ENCODE data around the gene UGT1A8.

The UGT1A8 gene

DNA sequence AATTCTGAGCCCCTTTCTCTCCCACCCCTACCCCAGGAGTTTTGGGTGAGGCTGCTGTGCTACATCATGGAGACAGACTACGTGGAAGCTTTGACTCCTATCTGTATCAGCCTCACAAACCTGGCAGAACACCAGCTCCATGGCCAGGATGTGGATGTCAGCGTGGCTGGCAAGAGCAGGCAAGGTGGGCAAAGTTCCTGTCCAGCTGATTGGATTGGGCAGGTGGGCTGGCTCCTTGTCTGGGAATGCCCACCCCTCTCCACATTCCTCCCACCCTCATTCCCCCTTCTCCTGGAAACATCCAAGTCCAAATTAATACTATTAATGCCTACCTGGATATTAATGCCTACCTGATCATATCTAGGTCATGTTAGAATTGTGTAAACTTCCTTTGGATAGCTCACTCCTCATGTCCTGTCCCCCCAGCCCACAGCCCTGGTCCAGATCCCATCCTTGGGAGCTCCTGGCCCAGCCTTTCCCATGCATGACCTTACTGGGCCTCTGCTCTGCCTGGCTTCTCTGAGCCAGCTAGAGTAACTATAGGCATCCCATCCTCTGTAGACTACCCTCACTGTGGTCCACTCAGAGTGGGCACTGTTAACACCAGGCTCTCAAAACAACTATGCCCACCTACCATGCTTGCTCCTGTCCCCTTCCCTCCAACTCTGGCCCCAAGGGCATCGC lies 184.8 kb downstream of the UGT1A8 start:
- no peak for DNase-seq (ENCODE audit: low read depth)

DNA sequence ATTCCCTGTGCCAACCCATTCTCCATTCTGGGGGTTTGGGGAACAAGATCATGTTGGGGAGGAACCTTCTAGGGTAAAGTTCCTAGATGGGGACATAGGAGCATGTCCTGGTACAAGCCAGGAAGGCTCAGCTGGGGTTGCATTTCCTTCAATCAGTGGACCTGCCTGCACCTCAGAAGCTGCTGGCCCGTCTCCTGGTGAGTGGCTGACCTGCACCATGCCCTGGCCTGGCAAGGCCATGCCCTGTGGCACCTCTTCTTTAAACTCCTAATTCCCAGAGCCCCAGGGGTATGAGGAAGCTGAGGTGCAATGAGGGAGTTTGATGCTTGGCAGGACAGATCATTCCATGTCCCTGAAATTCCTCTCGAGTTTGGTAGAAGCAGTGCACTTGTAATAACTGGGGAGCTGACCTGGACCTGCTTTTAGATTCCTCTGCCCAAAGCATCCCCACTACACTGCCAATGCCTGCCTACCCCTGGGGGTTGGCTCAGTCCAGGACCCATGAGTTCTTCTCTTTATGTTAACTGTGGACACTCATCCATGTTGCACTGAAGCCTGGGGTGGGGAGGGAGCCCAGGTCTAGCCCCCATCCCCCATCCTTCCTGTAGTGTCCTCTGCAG lies 186.0 kb downstream of the UGT1A8 start:
- no peak for DNase-seq (ENCODE audit: low read depth)

DNA sequence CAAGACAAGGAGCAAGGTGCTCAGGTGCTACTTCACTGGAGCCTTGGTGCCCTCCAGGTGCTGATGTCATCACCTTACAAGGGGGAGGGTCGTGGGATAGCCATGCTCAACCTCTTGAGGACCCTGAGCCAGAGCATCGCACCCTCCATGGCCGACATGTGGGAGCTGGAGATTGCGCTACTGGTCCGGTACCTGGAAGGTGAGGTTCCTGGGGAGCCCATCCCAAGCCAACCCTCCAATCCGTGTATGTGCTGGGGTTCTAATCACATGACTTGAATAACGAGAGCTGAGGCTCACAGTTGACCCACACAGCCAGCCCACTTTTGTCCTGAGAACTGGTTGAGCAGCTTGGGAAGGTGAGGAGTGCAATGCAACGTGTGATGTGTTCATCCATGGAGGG lies 186.6 kb downstream of the UGT1A8 start:
- DNase-seq (ENCODE audit: low read depth): no peak

DNA sequence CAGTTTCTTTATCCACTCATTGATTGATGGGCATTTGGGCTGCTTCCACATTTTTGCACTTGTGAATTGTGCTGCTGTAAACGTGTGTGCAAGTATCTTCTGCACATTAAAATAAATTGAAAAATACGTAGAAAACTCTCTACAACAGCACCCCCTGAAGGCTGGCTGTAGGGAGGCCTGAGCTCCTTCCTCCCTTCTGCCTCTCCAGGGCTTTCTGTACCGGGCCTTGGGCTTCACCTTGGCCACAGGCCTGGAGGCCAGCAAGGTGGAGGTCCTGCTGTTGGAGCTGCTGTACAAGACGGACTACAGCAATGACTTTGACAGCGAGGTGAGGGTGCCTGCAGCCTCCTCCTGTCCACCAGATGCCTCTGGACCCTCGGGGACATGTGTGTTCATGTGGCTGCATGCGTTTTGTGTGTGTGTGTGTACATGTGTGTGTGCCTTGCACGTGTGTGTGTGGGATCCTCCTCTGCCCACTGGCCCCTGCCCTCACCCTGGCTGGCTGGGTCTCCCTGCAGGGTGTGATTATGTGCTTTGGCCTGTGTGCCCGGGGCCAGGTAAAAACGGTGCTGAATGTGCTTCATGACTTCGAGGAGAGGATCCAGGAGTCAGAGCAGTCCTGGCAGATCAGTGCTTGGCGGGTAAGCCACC lies 189.9 kb downstream of the UGT1A8 start:
- no peak for DNase-seq (ENCODE audit: low read depth)

GRCh38 chr2:233807966-233808935 lies 190.8 kb downstream of the UGT1A8 start:
- no peak for DNase-seq (ENCODE audit: low read depth)

DNA sequence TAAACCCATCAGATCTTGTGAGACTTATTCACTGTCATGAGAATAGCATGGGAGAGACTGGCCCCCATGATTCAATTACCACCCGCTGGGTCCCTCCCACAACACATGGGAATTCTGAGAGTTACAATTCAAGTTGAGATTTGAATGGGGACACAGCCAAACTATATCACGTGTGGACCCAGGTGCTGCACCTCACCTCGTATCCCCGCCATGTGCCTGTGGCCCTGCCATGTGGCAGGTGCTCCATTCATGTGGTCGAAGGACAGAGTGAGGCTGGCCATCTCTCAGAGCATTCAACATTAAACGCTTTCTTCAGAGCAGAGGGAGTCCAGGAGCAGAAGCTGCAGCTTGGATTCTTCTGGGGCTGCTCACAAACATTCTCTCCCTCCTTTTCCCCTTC lies 193.0 kb downstream of the UGT1A8 start:
- no peak for DNase-seq (ENCODE audit: low read depth)

DNA sequence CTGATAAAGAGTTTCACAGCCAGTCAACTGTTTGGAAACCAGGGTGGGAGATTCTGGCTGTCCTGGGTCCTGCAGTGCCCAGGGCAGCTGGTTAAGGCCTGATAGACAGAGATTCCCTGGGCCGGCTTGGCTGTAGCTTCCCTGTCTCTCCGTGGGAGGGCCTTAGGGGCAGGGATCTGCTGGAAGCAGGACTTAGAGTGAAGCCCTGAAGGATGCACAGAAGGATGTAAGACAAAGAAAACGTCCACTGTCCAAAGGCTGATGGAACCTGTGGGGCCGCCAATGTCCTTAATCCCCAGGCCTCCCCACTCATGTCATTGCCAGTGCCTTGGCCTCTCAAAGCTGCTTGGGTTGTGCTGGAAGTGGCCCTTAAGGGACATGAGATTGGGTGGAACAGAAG lies 193.7 kb downstream of the UGT1A8 start:
- no peak for DNase-seq (ENCODE audit: low read depth)

GRCh38 chr2:233811732-233812131 lies 194.3 kb downstream of the UGT1A8 start:
- DNase-seq (ENCODE audit: low read depth): no peak

- no peak for DNase-seq (ENCODE audit: low read depth)
Measured at GRCh38 chr2:233813236-233814055, 196.0 kb downstream of the UGT1A8 start.

- DNase-seq (ENCODE audit: low read depth): peak; percentile 34
Measured at GRCh38 chr2:233814056-233814835, 196.8 kb downstream of the UGT1A8 start.

DNA sequence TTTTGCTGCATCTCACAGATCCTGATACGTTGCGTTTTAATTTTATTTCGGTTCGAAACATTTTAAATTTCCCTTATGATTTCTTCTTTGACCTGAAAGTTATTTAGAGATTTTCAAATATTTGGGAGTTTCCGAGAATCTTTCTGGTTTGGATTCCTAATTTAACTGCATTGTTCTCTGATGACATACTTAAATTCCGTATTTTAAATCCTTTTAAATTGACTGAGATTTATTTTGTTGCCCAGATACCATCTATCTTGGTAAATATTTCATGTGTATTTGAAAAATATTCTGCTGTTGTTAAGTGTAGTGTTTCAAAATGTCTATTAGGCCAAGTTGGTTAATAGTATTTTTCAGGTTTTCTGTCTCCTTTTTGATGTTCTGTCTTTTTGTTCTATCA lies 198.4 kb downstream of the UGT1A8 start:
- DNase-seq (ENCODE audit: low read depth): peak; percentile 55

DNA sequence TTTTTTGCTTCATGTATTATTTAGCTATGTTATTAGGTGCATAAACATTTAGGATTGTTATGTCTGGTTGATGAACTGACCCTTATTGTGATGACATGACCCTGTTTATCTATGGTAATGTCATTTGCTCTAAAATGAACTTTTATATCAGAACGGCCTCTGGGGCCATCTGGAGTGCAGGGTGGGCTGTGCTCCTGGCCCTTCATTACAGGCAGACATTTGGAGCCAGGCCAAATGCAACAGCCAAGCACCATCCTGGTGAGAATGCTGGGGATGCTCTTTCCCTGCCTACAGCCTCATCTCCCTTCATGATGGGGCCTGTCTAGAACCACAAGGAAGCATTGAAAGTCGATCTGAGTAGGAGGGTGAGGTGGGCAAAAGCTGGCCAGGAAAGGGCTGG lies 198.9 kb downstream of the UGT1A8 start:
- peak; percentile 15 for DNase-seq (ENCODE audit: low read depth)

DNA sequence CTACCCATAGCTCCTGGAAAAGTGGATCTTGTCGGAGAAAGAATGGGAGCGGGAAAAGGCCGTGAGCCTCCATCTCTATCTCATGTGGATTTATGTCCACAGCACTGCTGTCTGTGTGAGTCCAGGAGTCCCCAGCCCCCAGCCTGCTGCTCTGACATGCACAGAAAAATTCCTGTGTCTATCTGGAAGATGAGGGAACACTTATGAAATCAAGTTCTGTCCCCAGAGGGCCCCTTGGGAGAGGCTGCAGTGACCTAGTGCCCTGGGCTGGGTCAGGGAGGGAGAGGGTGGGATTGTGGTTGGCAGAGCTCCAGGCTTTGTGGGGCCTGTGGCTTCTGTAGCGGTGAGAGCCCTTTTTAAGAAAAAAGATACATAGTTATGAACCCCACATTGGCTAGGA lies 199.3 kb downstream of the UGT1A8 start:
- DNase-seq (ENCODE audit: low read depth): peak; percentile 25

GRCh38 chr2:233817361-233817911 lies 200.0 kb downstream of the UGT1A8 start:
- peak; percentile 40 for DNase-seq (ENCODE audit: low read depth)

DNA sequence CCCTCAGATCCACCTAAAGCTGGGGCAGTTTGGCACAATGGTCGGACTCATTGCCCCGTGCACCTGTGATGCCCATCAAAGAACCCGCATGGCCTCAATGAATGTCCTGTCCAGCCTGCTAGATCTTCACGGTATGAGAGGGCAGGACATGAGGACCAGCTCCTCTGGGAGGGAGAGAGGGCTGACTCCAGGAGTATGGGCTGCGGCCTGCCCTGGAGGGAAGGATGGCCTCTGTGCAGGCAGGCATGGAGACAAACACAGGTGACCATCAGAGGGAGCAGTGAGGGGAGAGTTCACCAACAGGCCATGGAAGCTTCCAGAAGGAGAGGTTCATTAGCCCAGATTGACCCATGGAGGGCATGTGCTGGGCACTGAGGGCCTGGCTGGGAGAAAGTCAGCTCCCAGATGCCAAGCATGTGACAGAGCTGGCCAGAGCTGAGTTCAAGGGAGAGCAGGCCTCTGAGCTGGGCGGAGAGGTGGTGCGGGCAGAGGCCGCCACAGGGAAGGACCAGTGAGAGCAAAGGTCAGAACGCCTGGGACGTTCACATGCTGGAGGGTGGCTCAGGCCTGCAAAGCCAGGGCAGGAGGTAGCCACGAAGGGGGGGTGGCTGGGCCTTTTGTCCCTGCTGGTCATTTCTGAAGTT lies 200.7 kb downstream of the UGT1A8 start:
- no peak for DNase-seq (ENCODE audit: low read depth)

GRCh38 chr2:233818639-233819621 lies 201.5 kb downstream of the UGT1A8 start:
- no peak for DNase-seq (ENCODE audit: low read depth)

DNA sequence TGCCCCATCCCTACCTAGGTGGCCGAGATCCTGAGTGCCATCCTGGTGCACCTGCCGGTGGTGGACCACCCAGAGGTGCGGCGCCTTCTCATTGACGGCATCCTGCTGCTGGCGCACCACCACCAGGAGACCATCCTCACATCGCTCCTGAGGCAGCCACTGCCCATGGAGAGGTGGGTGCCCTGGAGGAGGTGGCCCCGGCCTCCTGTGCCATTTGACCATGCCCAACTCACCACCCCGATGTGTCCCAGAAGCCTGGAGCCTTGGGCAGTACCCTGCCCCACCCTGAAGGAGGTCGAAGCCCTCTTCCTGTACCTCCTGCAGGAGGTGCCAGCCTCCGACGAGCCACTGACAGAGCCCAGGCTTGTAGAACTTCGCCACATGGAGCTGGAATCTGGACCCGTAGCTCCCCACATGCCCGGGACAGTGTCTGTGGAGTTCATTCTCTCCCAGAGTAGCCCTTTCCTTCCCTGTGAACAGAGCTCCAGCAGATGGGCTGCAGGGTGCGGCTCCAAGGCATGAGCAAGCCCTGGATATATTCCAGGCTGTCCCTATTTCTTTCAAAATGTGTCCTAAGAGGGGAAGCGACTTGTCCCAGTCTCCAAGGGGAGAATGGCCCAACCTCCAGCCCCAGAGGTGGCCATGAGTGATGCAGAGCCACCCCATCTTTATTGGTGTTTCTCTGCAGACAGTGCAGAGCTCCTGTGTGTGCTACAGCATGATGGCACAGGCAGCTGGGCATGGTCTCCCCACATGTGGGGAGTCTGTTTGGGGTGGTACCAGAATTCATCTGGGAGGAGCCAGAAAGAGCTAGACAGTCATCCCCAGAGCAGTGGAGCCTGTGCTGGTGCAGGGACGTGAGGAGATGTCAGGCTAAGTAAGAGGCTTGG lies 202.7 kb downstream of the UGT1A8 start:
- no peak for DNase-seq (ENCODE audit: low read depth)

DNA sequence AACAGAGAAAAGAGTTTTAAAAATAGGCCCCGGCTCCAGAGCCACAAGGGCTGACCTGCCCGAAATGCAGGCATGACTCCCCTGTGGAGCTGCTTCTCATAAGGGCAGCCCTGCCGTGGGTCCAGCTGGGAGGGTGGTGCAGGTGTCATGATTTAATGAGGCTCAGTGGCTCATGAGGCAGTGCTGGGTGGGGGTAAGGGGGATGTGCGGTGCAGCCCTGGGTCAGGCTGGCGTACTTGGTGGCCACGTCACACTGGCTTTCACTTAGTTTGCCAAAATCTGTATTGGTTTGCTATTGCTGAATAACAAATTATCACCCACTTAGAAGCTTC lies 203.3 kb downstream of the UGT1A8 start:
- no peak for DNase-seq (ENCODE audit: low read depth)
